Neural cell (in vitro differentiated cells): ENCODE measurements around the gene SRPK1. TPM values are rescaled to one million over a fixed set of nuclear protein-coding genes. Genes with fewer than 3 reads are reported as not detected.

Experiments used
- H2AFZ ChIP-seq: fragments of 200-600, 300-800 bp; sonication (generic), shearing (Covaris generic); 2 replicates; pipeline ENCODE4 v1.6.0; 2014; ENCODE audit warnings: low read depth, mild to moderate bottlenecking, antibody characterized with exemption, low read length, moderate library complexity
- H3F3A ChIP-seq: fragments of 200-600 bp; shearing (Covaris generic); 2 replicates; pipeline ENCODE4 v1.6.1; 2016; ENCODE audit warnings: mild to moderate bottlenecking, moderate library complexity, mixed read lengths, antibody characterized with exemption, low read length; ENCODE audit not compliant: insufficient read depth, poor library complexity, severe bottlenecking
- H3K27ac ChIP-seq: fragments of 200-600, 300-800 bp; sonication (generic), shearing (Covaris generic); 2 replicates; pipeline ENCODE4 v1.5.1; 2014; ENCODE audit warnings: mild to moderate bottlenecking, low read length, moderate library complexity
- H3K27me3 ChIP-seq: fragments of 300-800, 200-600 bp; sonication (generic), shearing (Covaris generic); 2 replicates; pipeline ENCODE4 v1.6.0; 2014; ENCODE audit warnings: mild to moderate bottlenecking, low read depth, low read length, moderate library complexity; ENCODE audit not compliant: insufficient read depth
- H3K36me3 ChIP-seq: fragments of 300-800, 200-600 bp; sonication (generic), shearing (Covaris generic); 2 replicates; pipeline ENCODE4 v1.5.1; 2014; ENCODE audit warnings: mild to moderate bottlenecking, antibody characterized with exemption, low read length, moderate library complexity; ENCODE audit not compliant: insufficient read depth
- H3K4me2 ChIP-seq: fragments of 300-800, 200-600 bp; sonication (generic), shearing (Covaris generic); 2 replicates; pipeline ENCODE4 v1.6.0; 2014; ENCODE audit warnings: mild to moderate bottlenecking, low read length
- H3K4me3 ChIP-seq: fragments of 300-800, 200-600 bp; sonication (generic), shearing (Covaris generic); 2 replicates; pipeline ENCODE4 v1.5.1; 2014; ENCODE audit warnings: mild to moderate bottlenecking, low read length, moderate library complexity
- H3K79me2 ChIP-seq: fragments of 200-600 bp; shearing (Covaris generic); replicated peaks from 2 replicates; pipeline ENCODE4 v1.6.0; 2014; ENCODE audit warnings: mild to moderate bottlenecking, low read length, moderate library complexity; ENCODE audit not compliant: insufficient read depth
- H3K9ac ChIP-seq: fragments of 300-800, 200-600 bp; sonication (generic), shearing (Covaris generic); 2 replicates; pipeline ENCODE4 v1.6.1; 2016; ENCODE audit warnings: mild to moderate bottlenecking, low read length, mixed read lengths
- H3K9me2 ChIP-seq: fragments of 200-600 bp; shearing (Covaris generic); 2 replicates; pipeline ENCODE4 v1.6.1; 2016; ENCODE audit warnings: mild to moderate bottlenecking, low read length, mixed read lengths; ENCODE audit not compliant: insufficient read depth
- H3K9me3 ChIP-seq: fragments of 200-600, 300-800 bp; sonication (generic), shearing (Covaris generic); 2 replicates; pipeline ENCODE4 v1.6.1; 2016; ENCODE audit warnings: mild to moderate bottlenecking, mixed run types, low read length, moderate library complexity, mixed read lengths
- H4K20me1 ChIP-seq: fragments of 200-600 bp; shearing (Covaris generic); 2 replicates; pipeline ENCODE4 v1.6.1; 2016; ENCODE audit warnings: mild to moderate bottlenecking, mixed run types; ENCODE audit not compliant: insufficient read depth
- MXI1 ChIP-seq: fragments of 450-650 bp; conservative IDR thresholded peaks from 2 replicates; pipeline ENCODE4 v1.6.1; 2014; ENCODE audit warnings: antibody characterized with exemption, mild to moderate bottlenecking; ENCODE audit not compliant: poor library complexity, severe bottlenecking
- POLR2AphosphoS5 ChIP-seq: IDR thresholded peaks from 2 replicates; pipeline ENCODE4 v1.6.1; 2012
- RAD21 ChIP-seq: fragments of 450-650 bp; conservative IDR thresholded peaks from 2 replicates; pipeline ENCODE4 v1.6.1; 2014; ENCODE audit warnings: antibody characterized with exemption, mild to moderate bottlenecking, moderate library complexity
- SMC3 ChIP-seq: fragments of 450-650 bp; conservative IDR thresholded peaks from 2 replicates; pipeline ENCODE4 v1.6.1; 2014; ENCODE audit warnings: antibody characterized with exemption, mild to moderate bottlenecking, moderate library complexity; ENCODE audit not compliant: poor library complexity
- TAF1 ChIP-seq: IDR thresholded peaks from 2 replicates; pipeline ENCODE4 v1.6.1; 2012; ENCODE audit warnings: low read depth
- polyA plus RNA-seq: library from polyadenylated mRNA; depleted of rRNA; stranded (reverse); fragments of >200 nt; gene quantifications from 2 replicates; pipeline ENCODE4 v1.2.3, GENCODE V29; 2014
- TF ChIP-seq, protein P1 (sequence below): IDR thresholded peaks from 2 replicates; pipeline ENCODE4 v1.6.1; 2012; ENCODE audit warnings: borderline replicate concordance
- TF ChIP-seq, protein P2 (sequence below): fragments of 450-650 bp; IDR thresholded peaks from 2 replicates; pipeline ENCODE4 v1.5.1; 2014; ENCODE audit warnings: antibody characterized with exemption, mild to moderate bottlenecking, moderate library complexity; ENCODE audit not compliant: poor library complexity, severe bottlenecking

Gene SRPK1
- polyA plus RNA-seq, 1 donor from 2014 or later, result 39.9 TPM

DNA sequence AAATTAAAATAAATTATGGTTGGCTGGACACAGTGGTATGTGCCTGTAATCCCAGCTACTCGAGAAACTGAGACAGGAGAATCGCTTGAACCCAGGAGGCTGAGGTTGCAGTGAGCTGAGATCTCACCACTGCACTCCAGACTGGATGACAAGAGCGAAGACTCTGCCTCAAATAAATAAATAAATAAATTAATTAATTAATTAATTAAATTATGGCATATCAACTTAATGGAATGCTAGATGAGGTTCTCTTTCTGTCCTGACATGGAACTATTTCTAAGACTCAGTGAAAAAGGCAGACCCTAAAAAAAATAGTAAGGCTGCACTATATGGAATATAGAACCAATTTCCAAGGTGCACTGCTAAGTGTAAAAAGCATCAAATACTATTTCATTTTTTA is 4.8 kb downstream of the SRPK1 start:
- no peak for TF ChIP-seq POLR2AphosphoS5
- TF ChIP-seq RAD21, result no peak
- TF ChIP-seq TAF1, result no peak
- no peak for TF ChIP-seq SMC3
- TF ChIP-seq, protein P1, sequence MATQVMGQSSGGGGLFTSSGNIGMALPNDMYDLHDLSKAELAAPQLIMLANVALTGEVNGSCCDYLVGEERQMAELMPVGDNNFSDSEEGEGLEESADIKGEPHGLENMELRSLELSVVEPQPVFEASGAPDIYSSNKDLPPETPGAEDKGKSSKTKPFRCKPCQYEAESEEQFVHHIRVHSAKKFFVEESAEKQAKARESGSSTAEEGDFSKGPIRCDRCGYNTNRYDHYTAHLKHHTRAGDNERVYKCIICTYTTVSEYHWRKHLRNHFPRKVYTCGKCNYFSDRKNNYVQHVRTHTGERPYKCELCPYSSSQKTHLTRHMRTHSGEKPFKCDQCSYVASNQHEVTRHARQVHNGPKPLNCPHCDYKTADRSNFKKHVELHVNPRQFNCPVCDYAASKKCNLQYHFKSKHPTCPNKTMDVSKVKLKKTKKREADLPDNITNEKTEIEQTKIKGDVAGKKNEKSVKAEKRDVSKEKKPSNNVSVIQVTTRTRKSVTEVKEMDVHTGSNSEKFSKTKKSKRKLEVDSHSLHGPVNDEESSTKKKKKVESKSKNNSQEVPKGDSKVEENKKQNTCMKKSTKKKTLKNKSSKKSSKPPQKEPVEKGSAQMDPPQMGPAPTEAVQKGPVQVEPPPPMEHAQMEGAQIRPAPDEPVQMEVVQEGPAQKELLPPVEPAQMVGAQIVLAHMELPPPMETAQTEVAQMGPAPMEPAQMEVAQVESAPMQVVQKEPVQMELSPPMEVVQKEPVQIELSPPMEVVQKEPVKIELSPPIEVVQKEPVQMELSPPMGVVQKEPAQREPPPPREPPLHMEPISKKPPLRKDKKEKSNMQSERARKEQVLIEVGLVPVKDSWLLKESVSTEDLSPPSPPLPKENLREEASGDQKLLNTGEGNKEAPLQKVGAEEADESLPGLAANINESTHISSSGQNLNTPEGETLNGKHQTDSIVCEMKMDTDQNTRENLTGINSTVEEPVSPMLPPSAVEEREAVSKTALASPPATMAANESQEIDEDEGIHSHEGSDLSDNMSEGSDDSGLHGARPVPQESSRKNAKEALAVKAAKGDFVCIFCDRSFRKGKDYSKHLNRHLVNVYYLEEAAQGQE, result no peak
- TF ChIP-seq, protein P2, sequence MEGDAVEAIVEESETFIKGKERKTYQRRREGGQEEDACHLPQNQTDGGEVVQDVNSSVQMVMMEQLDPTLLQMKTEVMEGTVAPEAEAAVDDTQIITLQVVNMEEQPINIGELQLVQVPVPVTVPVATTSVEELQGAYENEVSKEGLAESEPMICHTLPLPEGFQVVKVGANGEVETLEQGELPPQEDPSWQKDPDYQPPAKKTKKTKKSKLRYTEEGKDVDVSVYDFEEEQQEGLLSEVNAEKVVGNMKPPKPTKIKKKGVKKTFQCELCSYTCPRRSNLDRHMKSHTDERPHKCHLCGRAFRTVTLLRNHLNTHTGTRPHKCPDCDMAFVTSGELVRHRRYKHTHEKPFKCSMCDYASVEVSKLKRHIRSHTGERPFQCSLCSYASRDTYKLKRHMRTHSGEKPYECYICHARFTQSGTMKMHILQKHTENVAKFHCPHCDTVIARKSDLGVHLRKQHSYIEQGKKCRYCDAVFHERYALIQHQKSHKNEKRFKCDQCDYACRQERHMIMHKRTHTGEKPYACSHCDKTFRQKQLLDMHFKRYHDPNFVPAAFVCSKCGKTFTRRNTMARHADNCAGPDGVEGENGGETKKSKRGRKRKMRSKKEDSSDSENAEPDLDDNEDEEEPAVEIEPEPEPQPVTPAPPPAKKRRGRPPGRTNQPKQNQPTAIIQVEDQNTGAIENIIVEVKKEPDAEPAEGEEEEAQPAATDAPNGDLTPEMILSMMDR, result no peak
- TF ChIP-seq MXI1, result no peak
- no peaks in the 10 kb centered on the region for H3K36me3 ChIP-seq
- H3K27ac ChIP-seq, result no peak overlapping the region
- no peak overlapping the region for H3K4me3 ChIP-seq
- H3K27me3 ChIP-seq, result no peaks in the 10 kb centered on the region
- no peaks in the 10 kb centered on the region for H3K9me3 ChIP-seq
- H2AFZ ChIP-seq, result no peak overlapping the region
- no peaks in the 10 kb centered on the region for H3F3A ChIP-seq
- peaks cover 52% of the 10 kb centered on the region for H3K79me2 ChIP-seq
- H3K9ac ChIP-seq, result no peak overlapping the region
- no peaks in the 10 kb centered on the region for H4K20me1 ChIP-seq
- H3K4me2 ChIP-seq, result no peak overlapping the region
- H3K9me2 ChIP-seq, result no peaks in the 10 kb centered on the region

DNA sequence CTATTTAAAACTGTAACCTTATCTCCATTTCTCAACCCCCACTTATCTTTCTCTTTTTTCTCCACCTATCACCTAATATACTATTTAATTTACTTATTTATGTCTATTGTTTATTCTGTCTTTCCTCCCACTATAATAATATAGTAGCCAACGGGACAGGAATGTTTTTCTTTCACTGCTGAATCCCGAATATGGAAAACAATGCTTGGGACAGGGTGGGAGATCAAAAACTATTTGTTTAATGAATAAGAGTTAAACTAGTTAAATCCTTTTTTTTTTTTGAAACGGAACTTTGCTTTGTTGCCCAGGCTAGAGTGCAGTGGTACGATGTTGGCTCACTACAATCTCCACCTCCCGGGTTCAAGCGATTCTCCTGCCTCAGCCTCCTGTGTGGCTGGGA is 6.4 kb downstream of the SRPK1 start:
- no peak overlapping the region for H3K4me2 ChIP-seq
- no peak overlapping the region for H3K27ac ChIP-seq
- H3K9me2 ChIP-seq, result no peaks in the 10 kb centered on the region
- no peaks in the 10 kb centered on the region for H4K20me1 ChIP-seq
- peaks cover 10% of the 10 kb centered on the region for H3K9me3 ChIP-seq
- peaks cover 49% of the 10 kb centered on the region for H3K79me2 ChIP-seq
- H3K4me3 ChIP-seq, result no peak overlapping the region
- H2AFZ ChIP-seq, result no peak overlapping the region
- H3K9ac ChIP-seq, result no peak overlapping the region
- H3K36me3 ChIP-seq, result no peaks in the 10 kb centered on the region
- no peaks in the 10 kb centered on the region for H3K27me3 ChIP-seq
- no peak for TF ChIP-seq MXI1
- TF ChIP-seq, protein P1, result no peak
- TF ChIP-seq, protein P2, result no peak
- H3F3A ChIP-seq, result no peaks in the 10 kb centered on the region
